IMR-90 (cell line): Measurements from ENCODE around the gene PPFIA2. TPM values are rescaled to one million over a fixed set of nuclear protein-coding genes. Genes with fewer than 3 reads are reported as not detected.

Source experiments
- ATAC-seq: fragments of 200-7000 bp; cut with Tn5 transposase; 2 replicates; pipeline ENCODE4 v1.9.1; 2020; ENCODE audit warnings: low read depth, mild to moderate bottlenecking, moderate library complexity
- BruUV-seq: library from RNA; stranded (reverse); fragments of 400-500 nt; replicated peaks from 2 replicates; lab custom pipeline; 2021; lab: Mats Ljungman, UMichigan
- CTCF ChIA-PET: fragments of 300-600 bp; formaldehyde crosslinking; extraction: SDS; loops from one replicate; lab custom pipeline; 2021; ENCODE audit warnings: antibody characterized with exemption; lab: Yijun Ruan, JAX
- POLR2A ChIA-PET: fragments of 300-600 bp; sonication (Branson Sonifier 250); formaldehyde crosslinking; loops from one replicate; lab custom pipeline; 2022; ENCODE audit warnings: antibody characterized with exemption; ENCODE audit not compliant: unreplicated experiment; lab: Charles Lee
- DNase-seq: peaks from one replicate; pipeline ENCODE4 v3.0.0; 2013
- H2AFZ ChIP-seq: replicated peaks from 2 replicates; pipeline ENCODE3; 2013; ENCODE audit warnings: low read length, mild to moderate bottlenecking; ENCODE audit not compliant: poor library complexity
- H2AK5ac ChIP-seq: 2 replicates; pipeline ENCODE4 v1.6.1; 2013; ENCODE audit warnings: low read depth, low read length, inconsistent platforms
- H2AK9ac ChIP-seq: replicated peaks from 2 replicates; pipeline ENCODE3; 2013; ENCODE audit warnings: mild to moderate bottlenecking, low read depth, low read length, moderate library complexity; ENCODE audit not compliant: poor library complexity
- H2BK120ac ChIP-seq: 2 replicates; pipeline ENCODE4 v1.6.1; 2013; ENCODE audit warnings: low read depth, low read length, inconsistent platforms
- H2BK15ac ChIP-seq: 3 replicates; pipeline ENCODE4 v1.6.1; 2013; ENCODE audit warnings: low read depth, low read length, inconsistent platforms
- H2BK20ac ChIP-seq: 2 replicates; pipeline ENCODE4 v1.6.1; 2013; ENCODE audit warnings: low read depth, mild to moderate bottlenecking, inconsistent platforms, low read length, moderate library complexity
- H2BK5ac ChIP-seq: 2 replicates; pipeline ENCODE4 v1.6.1; 2013; ENCODE audit warnings: mild to moderate bottlenecking, low read depth, low read length, inconsistent platforms; ENCODE audit not compliant: poor library complexity, severe bottlenecking
- H3K14ac ChIP-seq: replicated peaks from 2 replicates; pipeline ENCODE4 v1.6.1; 2013; ENCODE audit warnings: low read depth, low read length, inconsistent platforms
- H3K18ac ChIP-seq: 2 replicates; pipeline ENCODE4 v1.6.1; 2013; ENCODE audit warnings: low read depth, low read length, control low read depth
- H3K23ac ChIP-seq: 2 replicates; pipeline ENCODE4 v1.6.1; 2013; ENCODE audit warnings: low read depth, low read length, inconsistent platforms
- H3K27ac ChIP-seq: 2 replicates; pipeline ENCODE4 v1.5.1; 2013; ENCODE audit warnings: mild to moderate bottlenecking, control low read depth, low read length; ENCODE audit not compliant: insufficient read depth
- H3K27me3 ChIP-seq: 2 replicates; pipeline ENCODE4 v1.6.1; 2013; ENCODE audit warnings: low read length; ENCODE audit not compliant: control insufficient read depth, insufficient read depth
- H3K36me3 ChIP-seq: 2 replicates; pipeline ENCODE4 v1.6.1; 2013; ENCODE audit warnings: low read length, mixed read lengths; ENCODE audit not compliant: control insufficient read depth, insufficient read depth
- H3K4ac ChIP-seq: 2 replicates; pipeline ENCODE4 v1.6.1; 2013; ENCODE audit warnings: low read depth, low read length, inconsistent platforms
- H3K4me1 ChIP-seq: 2 replicates; pipeline ENCODE4 v1.6.1; 2013; ENCODE audit warnings: low read length, mixed read lengths; ENCODE audit not compliant: control insufficient read depth, insufficient read depth
- H3K4me2 ChIP-seq: 2 replicates; pipeline ENCODE4 v1.6.1; 2013; ENCODE audit warnings: low read depth, mild to moderate bottlenecking, control low read depth, low read length, moderate library complexity
- H3K4me3 ChIP-seq: 2 replicates; pipeline ENCODE4 v1.5.1; 2013; ENCODE audit warnings: low read depth, mild to moderate bottlenecking, control low read depth, low read length, moderate library complexity; ENCODE audit not compliant: insufficient read depth
- H3K56ac ChIP-seq: 2 replicates; pipeline ENCODE4 v1.6.1; 2013; ENCODE audit warnings: low read length, inconsistent platforms; ENCODE audit not compliant: insufficient read depth; ENCODE audit errors: extremely low read depth
- H3K79me1 ChIP-seq, 2 experiments: 2 replicates each; pipeline ENCODE4 v1.6.1; 2013; ENCODE audit warnings: low read length in 2 of 2, inconsistent platforms in 1 of 2, low read depth in 1 of 2
- H3K9ac ChIP-seq: 2 replicates; pipeline ENCODE4 v1.6.1; 2013; ENCODE audit warnings: low read depth, low read length, control low read depth
- H3K9me1 ChIP-seq: 2 replicates; pipeline ENCODE4 v1.6.1; 2013; ENCODE audit warnings: low read length, inconsistent platforms; ENCODE audit not compliant: insufficient read depth
- H3K9me3 ChIP-seq: 2 replicates; pipeline ENCODE4 v1.6.1; 2013; ENCODE audit warnings: low read length; ENCODE audit not compliant: control insufficient read depth, insufficient read depth
- H4K20me1 ChIP-seq: 2 replicates; pipeline ENCODE4 v1.6.1; 2013; ENCODE audit warnings: low read length, inconsistent platforms; ENCODE audit not compliant: insufficient read depth
- H4K5ac ChIP-seq: 2 replicates; pipeline ENCODE4 v1.6.1; 2013; ENCODE audit warnings: mild to moderate bottlenecking, low read depth, low read length, control low read depth
- H4K8ac ChIP-seq, 2 experiments: 2 replicates each; pipeline ENCODE4 v1.6.1; 2013; ENCODE audit warnings: low read depth in 2 of 2, low read length in 2 of 2, control low read depth in 1 of 2, inconsistent platforms in 1 of 2
- H4K91ac ChIP-seq: 2 replicates; pipeline ENCODE4 v1.6.1; 2013; ENCODE audit warnings: low read depth, low read length, inconsistent platforms; ENCODE audit not compliant: insufficient read depth
- BHLHE40 ChIP-seq: fragments of 150-350 bp; IDR thresholded peaks from 2 replicates; pipeline ENCODE4 v1.6.1; 2016; ENCODE audit warnings: mild to moderate bottlenecking, low read depth, low read length
- CEBPB ChIP-seq: IDR thresholded peaks from 2 replicates; pipeline ENCODE4 v1.6.1; 2012; ENCODE audit warnings: low read depth, low read length, improper control_type of control experiment
- CHD1 ChIP-seq: IDR thresholded peaks from 2 replicates; pipeline ENCODE4 v1.6.1; 2012; ENCODE audit warnings: low read depth, low read length, improper control_type of control experiment
- FOS ChIP-seq: fragments of 150-350 bp; IDR thresholded peaks from 2 replicates; pipeline ENCODE4 v1.6.1; 2016; ENCODE audit warnings: low read depth, low read length
- MAFK ChIP-seq: IDR thresholded peaks from 2 replicates; pipeline ENCODE4 v1.6.1; 2012; ENCODE audit warnings: low read depth, low read length, improper control_type of control experiment
- MAZ ChIP-seq: IDR thresholded peaks from 2 replicates; pipeline ENCODE4 v1.6.1; 2012; ENCODE audit warnings: low read depth, mild to moderate bottlenecking, low read length, improper control_type of control experiment, moderate library complexity, borderline replicate concordance
- MXI1 ChIP-seq: IDR thresholded peaks from 2 replicates; pipeline ENCODE4 v1.6.1; 2012; ENCODE audit warnings: low read depth, mild to moderate bottlenecking, low read length, moderate library complexity, borderline replicate concordance
- NFE2L2 ChIP-seq: fragments of 150-350 bp; IDR thresholded peaks from 2 replicates; pipeline ENCODE4 v1.6.1; 2016; ENCODE audit warnings: low read depth, mild to moderate bottlenecking, low read length
- POLR2A ChIP-seq: IDR thresholded peaks from 2 replicates; pipeline ENCODE4 v1.6.1; 2012; ENCODE audit warnings: mild to moderate bottlenecking, low read depth, low read length
- RAD21 ChIP-seq: IDR thresholded peaks from 2 replicates; pipeline ENCODE4 v1.6.1; 2012; ENCODE audit warnings: low read length, improper control_type of control experiment
- RCOR1 ChIP-seq: IDR thresholded peaks from 2 replicates; pipeline ENCODE4 v1.6.1; 2012; ENCODE audit warnings: mild to moderate bottlenecking, low read length, improper control_type of control experiment; ENCODE audit not compliant: insufficient replicate concordance
- RFX5 ChIP-seq: IDR thresholded peaks from 2 replicates; pipeline ENCODE4 v1.8.0; 2012; ENCODE audit warnings: low read depth, mild to moderate bottlenecking, low read length, moderate library complexity
- SMC3 ChIP-seq: fragments of 150-350 bp; IDR thresholded peaks from 2 replicates; pipeline ENCODE4 v1.6.1; 2016; ENCODE audit warnings: low read depth, mild to moderate bottlenecking, antibody characterized with exemption, low read length, moderate library complexity
- WGBS, 2 experiments: methylation state at CpG; one replicate each; pipeline versions ENCODE4 v1.1.5 to v1.1.7; 2013; ENCODE audit warnings: missing lambda C conversion rate in 2 of 2; ENCODE audit not compliant: insufficient read length in 1 of 2; ENCODE audit errors: extremely low coverage in 2 of 2; 5-methylcytosine and 5-hydroxymethylcytosine counted together
- dilution Hi-C: fragments of 300-500 bp; cut with HindIII; formaldehyde crosslinking; loops from one replicate; pipeline ENCODE4 v1.14.3; 2018; ENCODE audit warnings: low sequenced_read_pairs; ENCODE audit not compliant: unreplicated experiment
- in situ Hi-C: fragments of 300-500 bp; cut with MboI; formaldehyde crosslinking; loops from 3 replicates; pipeline ENCODE4 v1.14.3; 2019; ENCODE audit warnings: low sequenced_read_pairs, inconsistent platforms, mixed read lengths
- intact Hi-C: fragments of 100-400 bp; cut with micrococcal nuclease; formaldehyde crosslinking; loops from 2 replicates; pipeline ENCODE4 v1.10.0; 2022
- polyA plus RNA-seq, 3 experiments: library from polyadenylated mRNA; depleted of rRNA; stranded (reverse); fragments of >200 nt; gene quantifications; 2 replicates each; pipeline ENCODE4 v1.2.3, GENCODE V29; 2012; ENCODE audit warnings: low replicate concordance in 1 of 3
- total RNA-seq: library from RNA; depleted of rRNA; stranded (reverse); fragments of >200 nt; gene quantifications from 2 replicates; pipeline ENCODE4 v1.2.3, GENCODE V29; 2012
- TF ChIP-seq, protein P1 (sequence below): fragments of 150-350 bp; IDR thresholded peaks from 2 replicates; pipeline ENCODE4 v1.6.1; 2017; ENCODE audit warnings: mild to moderate bottlenecking, antibody characterized with exemption, low read length, low read depth
- TF ChIP-seq, protein P2 (sequence below): fragments of 150-350 bp; IDR thresholded peaks from 2 replicates; pipeline ENCODE4 v1.6.1; 2016; ENCODE audit warnings: low read depth, mild to moderate bottlenecking, low read length, moderate library complexity, borderline replicate concordance

PPFIA2 gene
- total and polyA plus RNA-seq, 2 of the 4 experiments (the other 2 are of a cell fraction): 0.29 to 1.3 TPM

DNA sequence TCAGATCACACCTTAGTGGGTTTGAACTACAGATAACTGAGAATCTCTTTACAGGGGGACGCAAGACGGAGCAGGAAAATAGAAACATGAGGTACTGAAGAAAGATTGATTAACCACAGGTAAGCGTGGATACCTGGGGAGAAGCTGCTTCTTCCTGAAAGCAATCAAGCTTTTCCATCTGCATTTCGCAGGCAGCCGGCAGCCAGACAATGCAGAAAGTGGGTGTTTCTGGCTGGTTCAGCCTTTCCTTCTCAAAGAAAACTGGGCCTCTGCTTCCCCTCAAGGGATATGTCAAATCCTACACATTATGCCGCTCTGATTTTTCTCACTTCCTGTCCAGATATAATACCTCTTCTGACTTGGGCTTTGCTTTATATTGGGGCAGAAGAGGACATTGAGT is 39.1 kb upstream of the PPFIA2 start:
- Histone ChIP-seq H3K4me1 (no peaks in the 10 kb centered on the region), H3K18ac (no peak overlapping the region), H3K9ac (no peak overlapping the region), H3K9me3 (peaks cover 2% of the 10 kb centered on the region; the same call in 1 of the 2 replicates), H3K14ac (no peak overlapping the region), H2BK15ac (no peak overlapping the region), H3K4ac (no peak overlapping the region), H3K79me1 (no peaks in the 10 kb centered on the region), H4K8ac (no peak overlapping the region), H2AK5ac (no peak overlapping the region), H3K9me1 (no peaks in the 10 kb centered on the region), H3K36me3 (no peaks in the 10 kb centered on the region), H2BK120ac (no peak overlapping the region), H2BK5ac (no peak overlapping the region), H4K91ac (no peak overlapping the region), H3K27me3 (no peaks in the 10 kb centered on the region), H2AFZ (no peak overlapping the region), H2AK9ac (no peak overlapping the region), H3K4me3 (no peak overlapping the region), H2BK20ac (no peak overlapping the region), H3K56ac (no peak overlapping the region), H3K23ac (no peak overlapping the region), H3K4me2 (no peak overlapping the region), H4K5ac (no peak overlapping the region), H3K27ac (no peak overlapping the region), H4K20me1 (no peaks in the 10 kb centered on the region)
- DNase-seq (no peak), ATAC-seq (no peak)
- dilution Hi-C loops (no loop called here), in situ Hi-C loops (no loop called here), intact Hi-C loops (no loop called here)
- no TSS peak for BruUV-seq
- ChIA-PET CTCF (no interaction called here), POLR2A (no interaction called here)
- no CpG with 5 or more reads among the region's 6 CpGs for WGBS, 2 experiments
- TF ChIP-seq RAD21: no peak
- TF ChIP-seq MAFK: no peak
- TF ChIP-seq, protein P1, sequence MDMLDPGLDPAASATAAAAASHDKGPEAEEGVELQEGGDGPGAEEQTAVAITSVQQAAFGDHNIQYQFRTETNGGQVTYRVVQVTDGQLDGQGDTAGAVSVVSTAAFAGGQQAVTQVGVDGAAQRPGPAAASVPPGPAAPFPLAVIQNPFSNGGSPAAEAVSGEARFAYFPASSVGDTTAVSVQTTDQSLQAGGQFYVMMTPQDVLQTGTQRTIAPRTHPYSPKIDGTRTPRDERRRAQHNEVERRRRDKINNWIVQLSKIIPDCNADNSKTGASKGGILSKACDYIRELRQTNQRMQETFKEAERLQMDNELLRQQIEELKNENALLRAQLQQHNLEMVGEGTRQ: no peak
- no peak for TF ChIP-seq MAZ
- TF ChIP-seq CEBPB: no peak
- no peak for TF ChIP-seq RCOR1
- TF ChIP-seq NFE2L2: no peak
- TF ChIP-seq FOS: no peak
- TF ChIP-seq RFX5: no peak
- TF ChIP-seq CHD1: no peak
- TF ChIP-seq MXI1: no peak
- no peak for TF ChIP-seq POLR2A
- no peak for TF ChIP-seq BHLHE40
- no peak for TF ChIP-seq SMC3
- TF ChIP-seq, protein P2, sequence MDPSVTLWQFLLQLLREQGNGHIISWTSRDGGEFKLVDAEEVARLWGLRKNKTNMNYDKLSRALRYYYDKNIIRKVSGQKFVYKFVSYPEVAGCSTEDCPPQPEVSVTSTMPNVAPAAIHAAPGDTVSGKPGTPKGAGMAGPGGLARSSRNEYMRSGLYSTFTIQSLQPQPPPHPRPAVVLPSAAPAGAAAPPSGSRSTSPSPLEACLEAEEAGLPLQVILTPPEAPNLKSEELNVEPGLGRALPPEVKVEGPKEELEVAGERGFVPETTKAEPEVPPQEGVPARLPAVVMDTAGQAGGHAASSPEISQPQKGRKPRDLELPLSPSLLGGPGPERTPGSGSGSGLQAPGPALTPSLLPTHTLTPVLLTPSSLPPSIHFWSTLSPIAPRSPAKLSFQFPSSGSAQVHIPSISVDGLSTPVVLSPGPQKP: no peak
